Measurements from ENCODE around the gene RNF213. TPM values are rescaled to one million over a fixed set of nuclear protein-coding genes. Genes with fewer than 3 reads are reported as not detected.

Gene RNF213
- total and polyA plus RNA-seq, 2 of the 8 experiments (the other 6 are each of a cell fraction or from before 2014, with no cell fraction given), result 33.8 to 62.8 TPM

- Histone ChIP-seq H3K27me3 (replicated peaks in 1 of 4; ENCODE audit: control insufficient read depth in 3 of 4, extremely low read depth in 1 of 4, insufficient read depth in 3 of 4, low read length in 3 of 4) (no peaks in the 10 kb centered on the region), H2BK15ac (ENCODE audit: low read length) (no peak overlapping the region), H2BK120ac (replicated peaks; ENCODE audit: low read depth, low read length) (no peak overlapping the region), H4K8ac (ENCODE audit: extremely low read depth, insufficient read depth, low read length) (no peak overlapping the region), H2BK12ac (ENCODE audit: low read depth, low read length) (no peak overlapping the region), H3K27ac (ENCODE audit: low read depth, low read length) (no peak overlapping the region), H3K79me1 (ENCODE audit: low read depth, low read length) (no peaks in the 10 kb centered on the region; the same call in none of the 2 replicates), H2BK5ac (ENCODE audit: low read depth, low read length) (no peak overlapping the region), H3K79me2 (ENCODE audit: control insufficient read depth in 1 of 2, insufficient read depth in 2 of 2, low read length in 2 of 2) (no peaks in the 10 kb centered on the region), H3K23ac (ENCODE audit: insufficient read length) (no peak overlapping the region), H3K4me2 (ENCODE audit: insufficient read depth in 1 of 2, low read depth in 2 of 2, low read length in 2 of 2) (no peak overlapping the region), H3K9ac (replicated peaks in 1 of 4; ENCODE audit: extremely low read depth in 1 of 4, low read depth in 3 of 4, low read length in 3 of 4) (no peak overlapping the region), H4K5ac (ENCODE audit: insufficient read length, low read depth, low read length) (no peak overlapping the region), H3K14ac (ENCODE audit: insufficient read length) (no peak overlapping the region), H2AFZ (ENCODE audit: low read length) (no peak overlapping the region), H3K4me1 (replicated peaks in 1 of 4; ENCODE audit: control insufficient read depth in 3 of 4, insufficient read depth in 4 of 4, low read length in 3 of 4) (no peaks in the 10 kb centered on the region), H3K36me3 (ENCODE audit: control insufficient read depth in 2 of 4, insufficient read depth in 4 of 4, low read length in 3 of 4) (peaks cover 29 to 63% (median 38%) of the 10 kb centered on the region in 4 experiments), H3K4me3 (ENCODE audit: extremely low read depth in 1 of 4, insufficient read depth in 2 of 4, low read depth in 3 of 4, low read length in 4 of 4) (no peak overlapping the region), H3K4ac (replicated peaks; ENCODE audit: insufficient read length, low read depth, low read length) (no peak overlapping the region), H3K9me3 (ENCODE audit: insufficient read depth in 2 of 2, low read depth in 1 of 2, low read length in 1 of 2) (no peaks in the 10 kb centered on the region), H4K20me1 (replicated peaks in 1 of 2; ENCODE audit: control insufficient read depth in 1 of 2, insufficient read depth in 2 of 2, low read length in 2 of 2) (peaks cover 2% of the 10 kb centered on the region in 2 experiments), H2AK5ac (ENCODE audit: low read depth, low read length) (no peak overlapping the region), H3K18ac (ENCODE audit: extremely low read depth, low read length) (no peak overlapping the region), H3K56ac (replicated peaks; ENCODE audit: insufficient read length, low read depth, low read length) (no peak overlapping the region), H3K23me2 (ENCODE audit: low read depth, low read length) (no peaks in the 10 kb centered on the region), H4K91ac (replicated peaks; ENCODE audit: insufficient read length, low read length) (no peak overlapping the region), H2BK20ac (ENCODE audit: low read length) (no peak overlapping the region)
- no peak for DNase-seq (ENCODE audit: low read depth in 1 of 2, low spot score in 2 of 2)
- ChIA-PET POLR2A (ENCODE audit: partially characterized antibody) (no interaction called here), CTCF (ENCODE audit: partially characterized antibody) (interaction anchor here (0.7 to 2.7 kb wide), 7 partner anchors 11 to 377 kb away, joined by 3 to 11 read pairs (median 3); no protein-coding TSS in a partner anchor)
- no peak for FAIRE-seq
- WGBS, 2 experiments (ENCODE audit: extremely low coverage in 1 of 2, insufficient coverage in 1 of 2, insufficient read length in 1 of 2, insufficient replicate concordance in 2 of 2, low coverage in 1 of 2, low lambda C conversion rate in 2 of 2, missing lambda C conversion rate in 1 of 2), result 91% methylated on average over 9 of the region's 9 CpGs; no CpG with 5 or more reads in 1 of the 2 experiments
- TF ChIP-seq TCF12 (IDR thresholded peaks at IDR 0.05; ENCODE audit: low read depth, low read length) (no peak), EP300 (IDR thresholded peaks at IDR 0.05; ENCODE audit: borderline replicate concordance in 1 of 2, low read depth in 2 of 2, low read length in 2 of 2) (no peak), SUZ12 (IDR thresholded peaks at IDR 0.05; ENCODE audit: low read length) (no peak), BCL11A (IDR thresholded peaks at IDR 0.05; ENCODE audit: low read depth in 2 of 2, low read length in 2 of 2) (no peak), BRCA1 (IDR thresholded peaks at IDR 0.05; ENCODE audit: low read depth, low read length) (no peak), RBBP5 (IDR thresholded peaks at IDR 0.05; ENCODE audit: borderline replicate concordance, low read depth, low read length) (no peak), NRF1 (IDR thresholded peaks at IDR 0.05; ENCODE audit: low read depth, low read length) (no peak), TAF1 (IDR thresholded peaks at IDR 0.05; ENCODE audit: low read depth, low read length) (no peak), ZNF274 (IDR thresholded peaks at IDR 0.05; ENCODE audit: borderline replicate concordance, extremely low read depth, low read length) (no peak), SRF (IDR thresholded peaks at IDR 0.05; ENCODE audit: low read depth, low read length) (no peak), MAFK (IDR thresholded peaks at IDR 0.05; ENCODE audit: low read depth, low read length) (no peak), JUND (IDR thresholded peaks at IDR 0.05; ENCODE audit: low read length) (no peak)
Measured at GRCh38 chr17:80385046-80385445, 124.4 kb downstream of the RNF213 start.

All from H1 (cell line).